NCI-H1048 (cell line): Measurements from ENCODE around the gene DPP3.

ENCODE experiments used
- DNase-seq: peaks from one replicate; lab custom pipeline; 2025; lab: John Stamatoyannopoulos, UW

Gene DPP3

GRCh38 chr11:66465373-66466224 is 14.6 kb upstream of the DPP3 start:
- no peak for DNase-seq

- peak; percentile 63 for DNase-seq
Observed at GRCh38 chr11:66466225-66467033, 13.8 kb upstream of the DPP3 start, which contains the start of gene PELI3. Gene PELI3, plus strand, starts transcription at chr11:66466905. Its CDS starts 1,224 bp downstream, at chr11:66468129.

GRCh38 chr11:66467034-66467659 is 13.1 kb upstream of the DPP3 start:
- no peak for DNase-seq

GRCh38 chr11:66467756-66468155 is 12.5 kb upstream of the DPP3 start:
- no peak for DNase-seq

GRCh38 chr11:66468691-66469090 is 11.5 kb upstream of the DPP3 start:
- no peak for DNase-seq

GRCh38 chr11:66469441-66469840 is 10.8 kb upstream of the DPP3 start:
- no peak for DNase-seq

GRCh38 chr11:66470015-66470414 is 10.2 kb upstream of the DPP3 start:
- no peak for DNase-seq

- no peak for DNase-seq
Observed at GRCh38 chr11:66471142-66471541, 9.1 kb upstream of the DPP3 start.

- no peak for DNase-seq
Observed at GRCh38 chr11:66472054-66472453, 8.2 kb upstream of the DPP3 start.

GRCh38 chr11:66473167-66473566 is 7.1 kb upstream of the DPP3 start:
- no peak for DNase-seq

- DNase-seq: no peak
Observed at GRCh38 chr11:66473608-66474515, 6.4 kb upstream of the DPP3 start.

GRCh38 chr11:66475349-66476172 is 4.7 kb upstream of the DPP3 start:
- DNase-seq: no peak

GRCh38 chr11:66476173-66476840 is 3.9 kb upstream of the DPP3 start:
- no peak for DNase-seq

GRCh38 chr11:66476841-66477251 is 3.4 kb upstream of the DPP3 start:
- DNase-seq: no peak

- DNase-seq: no peak
Observed at GRCh38 chr11:66477263-66478201, 2.7 kb upstream of the DPP3 start.

GRCh38 chr11:66478729-66479393 is 1.4 kb upstream of the DPP3 start:
- DNase-seq: no peak

- peak; percentile 53 for DNase-seq
Observed at GRCh38 chr11:66479394-66480116, 679 bp upstream of the DPP3 start.
